ENCODE data around the gene CA12. TPM values are rescaled to one million over a fixed set of nuclear protein-coding genes. Genes with fewer than 3 reads are reported as not detected.
A peak's percentile ranks its signal among the peaks of the same experiment; 100 is the strongest.

CA12 gene
- total and polyA plus RNA-seq, 9 of the 15 experiments (the other 6 are each of a cell fraction or from before 2014, with no cell fraction given) = 0.01 to 0.78 (median 0.15) TPM; not detected in 1

GRCh38 chr15:63348392-63348791 is 33.3 kb downstream of the CA12 start:
- peaks cover 11 to 16% of the 10 kb centered on the region in 2 experiments for H3K4me1 ChIP-seq (replicated peaks in 1 of 2; ENCODE audit: control insufficient read depth in 2 of 2, insufficient read depth in 2 of 2, low read length in 2 of 2)
- H2AFZ ChIP-seq (ENCODE audit: low read depth, low read length) = no peak overlapping the region
- H3K27ac ChIP-seq (ENCODE audit: extremely low read depth, low read depth, low read length) = no peak overlapping the region
- in situ Hi-C loops (cut with MboI) = no loop called here
- no peak overlapping the region for H3K4me3 ChIP-seq
- H4K20me1 ChIP-seq (replicated peaks; ENCODE audit: control insufficient read depth, insufficient read depth, low read length) = no peaks in the 10 kb centered on the region
- no peaks in the 10 kb centered on the region for H3K9me1 ChIP-seq (ENCODE audit: control insufficient read depth, insufficient read depth, low read length)
- BruUV-seq (replicated peaks) = no TSS peak
- DNase-seq (ENCODE audit: extremely low read depth in 1 of 4, low spot score in 3 of 4) (no peak), FAIRE-seq (no peak), ATAC-seq (no peak)
- H3K9ac ChIP-seq (ENCODE audit: insufficient read depth in 1 of 2, low read depth in 2 of 2, low read length in 2 of 2) = no peak overlapping the region
- H3K27me3 ChIP-seq (ENCODE audit: control insufficient read depth in 2 of 2, insufficient read depth in 2 of 2, low read length in 2 of 2) = no peaks in the 10 kb centered on the region
- no peaks in the 10 kb centered on the region for H3K9me3 ChIP-seq (replicated peaks; ENCODE audit: control insufficient read depth, insufficient read depth, low read depth, low read length)
- intact Hi-C loops (cut with micrococcal nuclease) = no loop called here
- no peaks in the 10 kb centered on the region for H3K79me2 ChIP-seq (ENCODE audit: control insufficient read depth, insufficient read depth, low read length)
- H3K4me2 ChIP-seq (ENCODE audit: insufficient read depth, low read length) = no peak overlapping the region
- ChIA-PET POLR2A (interaction anchor here (0.6 to 1.2 kb wide), 5 partner anchors 12 to 1114 kb away, joined by 3 to 5 read pairs (median 3); no protein-coding TSS in a partner anchor), CTCF (ENCODE audit: low intra/inter-chr PET ratio) (no interaction called here)
- no peak for TF ChIP-seq ZNF253 (CRISPR knock-in tag; conservative IDR thresholded peaks at IDR 0.05)
- TF ChIP-seq MCM2 (IDR thresholded peaks at IDR 0.05; ENCODE audit: low read depth) = no peak
- no peak for TF ChIP-seq NCOA2 (IDR thresholded peaks at IDR 0.05; ENCODE audit: partially characterized antibody in 2 of 2)
- TF ChIP-seq CHAMP1 (IDR thresholded peaks at IDR 0.05) = no peak
- TF ChIP-seq ZNF75A (CRISPR knock-in tag; IDR thresholded peaks at IDR 0.05) = 0 out of 2 replicates have a peak, but pooled peaks have one; percentile 61
- TF ChIP-seq ARID1B (IDR thresholded peaks at IDR 0.05) = no peak
- TF ChIP-seq WHSC1 (IDR thresholded peaks at IDR 0.05; ENCODE audit: low read length) = no peak
- no peak for TF ChIP-seq ATF4 (CRISPR knock-in tag; IDR thresholded peaks at IDR 0.05)
- no peaks in the 10 kb centered on the region for H3K36me3 ChIP-seq (ENCODE audit: control insufficient read depth, insufficient read depth, low read length)
- whole genome bisulfite sequencing (ENCODE audit: insufficient coverage, low coverage, missing lambda C conversion rate) = 47% methylated on average over 7 of the region's 7 CpGs
